Gastroesophageal sphincter (tissue), 4 donors: ENCODE results near the gene ADORA1. TPM values are rescaled to one million over a fixed set of nuclear protein-coding genes. Genes with fewer than 3 reads are reported as not detected.

ENCODE experiments used
- ATAC-seq: fragments of 150-250 bp; one replicate; pipeline ENCODE4 v1.9.1; 2016; ENCODE audit warnings: mild to moderate bottlenecking, moderate library complexity
- H3K27ac ChIP-seq, 4 donors: fragments of 200-600 bp; sonication (generic) in 3 of 4; 1 replicate in 3 of 4; 2 replicates in 1 of 4; pipeline ENCODE4 v1.5.1; 2016 to 2019
- H3K27me3 ChIP-seq: fragments of 200-600 bp; sonication (generic); one replicate; pipeline ENCODE4 v1.5.1; 2019
- H3K36me3 ChIP-seq, 2 donors: fragments of 200-600 bp; sonication (generic); one replicate each; pipeline ENCODE4 v1.5.1; 2019; ENCODE audit warnings: control low read depth in 1 of 2
- H3K4me1 ChIP-seq, 3 donors: fragments of 200-600 bp; sonication (generic); 1 replicate in 2 of 3; 2 replicates in 1 of 3; pipeline ENCODE4 v1.5.1; 2016 to 2019; ENCODE audit warnings: control low read depth in 2 of 3
- H3K4me3 ChIP-seq, 2 donors: fragments of 200-600 bp; sonication (generic); one replicate each; pipeline ENCODE4 v1.5.1; 2019; ENCODE audit warnings: mild to moderate bottlenecking in 1 of 2, moderate library complexity in 1 of 2
- H3K9me3 ChIP-seq, 3 donors: fragments of 200-600 bp; sonication (generic); one replicate each; pipeline ENCODE4 v1.5.1; 2017 to 2019; ENCODE audit warnings: control low read depth in 2 of 3
- CTCF ChIP-seq, 4 experiments: fragments of 200-600 bp in 2 of 4; fragments of 450-650 bp in 2 of 4; sonication (generic) in 1 of 4; IDR thresholded peaks; one replicate each; pipeline ENCODE4 v1.5.1; 2017 to 2019; ENCODE audit warnings: antibody characterized with exemption in 4 of 4, mild to moderate bottlenecking in 2 of 4, moderate library complexity in 2 of 4
- EP300 ChIP-seq: sonication (generic); formaldehyde crosslinking; IDR thresholded peaks from one replicate; pipeline ENCODE4 v1.6.1; 2017; ENCODE audit warnings: antibody characterized with exemption, mild to moderate bottlenecking
- POLR2A ChIP-seq, 2 donors: fragments of 450-650 bp; IDR thresholded peaks; one replicate each; pipeline ENCODE4 v1.6.1; 2017; ENCODE audit warnings: antibody characterized with exemption in 2 of 2, mild to moderate bottlenecking in 2 of 2, moderate library complexity in 1 of 2
- POLR2AphosphoS5 ChIP-seq: sonication (generic); formaldehyde crosslinking; IDR thresholded peaks from one replicate; pipeline ENCODE4 v1.6.1; 2017; ENCODE audit warnings: antibody characterized with exemption
- WGBS, 2 donors: methylation state at CpG; one replicate each; pipeline ENCODE4 v1.1.5; 2018; ENCODE audit warnings: low coverage in 1 of 2; 5-methylcytosine and 5-hydroxymethylcytosine counted together
- total RNA-seq, 4 donors: library from RNA; depleted of rRNA; stranded (reverse); fragments of >200 nt; gene quantifications; one replicate each; pipeline ENCODE4 v1.1.0, GENCODE V29; 2016

The ADORA1 gene
- total RNA-seq, 4 donors from 2014 or later: 0.16 to 2.7 (median 0.33) TPM

- H3K27me3 ChIP-seq: no peaks in the 10 kb centered on the region
- no peaks in the 10 kb centered on the region for H3K4me1 ChIP-seq
- H3K36me3 ChIP-seq: no peaks in the 10 kb centered on the region
- H3K27ac ChIP-seq: no peak overlapping the region
- no peak overlapping the region for H3K4me3 ChIP-seq
- TF ChIP-seq POLR2A (IDR thresholded peaks at IDR 0.05): no peak
- no peak for TF ChIP-seq CTCF (IDR thresholded peaks at IDR 0.05)
- TF ChIP-seq POLR2AphosphoS5: no peak
- no peak for TF ChIP-seq EP300
- WGBS, 2 donors: 81% methylated on average over 1 of the region's 1 CpG; no CpG with 5 or more reads in 1 of the 2 donors
- no peak for ATAC-seq
- peaks cover 0 to 20% (median 0%) of the 10 kb centered on the region in 3 donors for H3K9me3 ChIP-seq
Observed at GRCh38 chr1:203093754-203094410, 33.6 kb upstream of the ADORA1 start.

DNA sequence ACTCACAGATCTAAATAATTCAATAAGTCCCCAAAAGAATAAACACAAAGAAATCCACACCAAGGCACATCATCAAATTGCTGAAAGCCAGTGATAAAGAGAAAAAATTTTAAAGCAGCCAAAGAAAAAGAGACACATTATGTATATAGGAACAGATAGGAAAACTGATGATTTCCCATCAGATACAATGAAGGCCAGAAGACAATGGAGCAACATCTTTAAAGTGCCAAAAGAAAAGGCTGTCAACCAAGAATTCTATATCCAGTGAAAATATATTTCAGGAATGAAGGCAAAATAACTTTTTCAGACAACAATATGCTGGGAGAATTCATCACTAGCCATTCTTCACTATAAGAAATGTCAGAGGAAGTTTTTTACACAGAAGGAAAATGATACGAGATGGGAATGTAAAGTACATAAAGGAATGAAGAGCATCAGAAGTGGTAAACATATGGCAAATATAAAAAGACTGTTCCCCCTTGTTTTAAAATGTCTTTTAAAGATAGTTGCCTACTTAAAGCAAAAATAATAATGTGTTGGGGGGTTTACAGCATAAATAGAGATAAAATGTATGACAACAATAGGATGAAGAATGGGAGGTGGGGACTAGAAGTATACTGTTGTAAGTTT lies 32.4 kb upstream of the ADORA1 start:
- H3K9me3 ChIP-seq: peaks cover 0 to 20% (median 0%) of the 10 kb centered on the region in 3 donors
- H3K4me1 ChIP-seq: no peaks in the 10 kb centered on the region
- H3K36me3 ChIP-seq: no peaks in the 10 kb centered on the region
- peaks cover 5% of the 10 kb centered on the region for H3K27me3 ChIP-seq
- H3K4me3 ChIP-seq: no peak overlapping the region
- TF ChIP-seq CTCF (IDR thresholded peaks at IDR 0.05): no peak
- no peak for TF ChIP-seq POLR2AphosphoS5
- no peak for TF ChIP-seq POLR2A (IDR thresholded peaks at IDR 0.05)
- no peak for TF ChIP-seq EP300
- WGBS, 2 donors: 80 to 100% methylated on average over 1 of the region's 1 CpG
- H3K27ac ChIP-seq: no peak overlapping the region
- no peak for ATAC-seq

GRCh38 chr1:203096566-203096965 lies 31.0 kb upstream of the ADORA1 start:
- Histone ChIP-seq H3K9me3 (peaks cover 0 to 20% (median 0%) of the 10 kb centered on the region in 3 donors), H3K4me3 (no peak overlapping the region), H3K4me1 (no peaks in the 10 kb centered on the region), H3K27me3 (peaks cover 8% of the 10 kb centered on the region), H3K36me3 (no peaks in the 10 kb centered on the region), H3K27ac (no peak overlapping the region)
- no peak for ATAC-seq
- TF ChIP-seq EP300 (no peak), POLR2AphosphoS5 (no peak), POLR2A (IDR thresholded peaks at IDR 0.05) (no peak), CTCF (IDR thresholded peaks at IDR 0.05) (no peak)

- H3K4me3 ChIP-seq: no peak overlapping the region
- H3K4me1 ChIP-seq: no peaks in the 10 kb centered on the region
- 60 to 80% methylated on average over 1 of the region's 1 CpG for WGBS, 2 donors
- H3K36me3 ChIP-seq: no peaks in the 10 kb centered on the region
- TF ChIP-seq CTCF (IDR thresholded peaks at IDR 0.05): no peak
- TF ChIP-seq POLR2AphosphoS5: no peak
- TF ChIP-seq POLR2A (IDR thresholded peaks at IDR 0.05): no peak
- no peak for TF ChIP-seq EP300
- H3K27me3 ChIP-seq: peaks cover 10% of the 10 kb centered on the region
- no peak overlapping the region for H3K27ac ChIP-seq
- no peak for ATAC-seq
- peaks cover 0 to 20% (median 0%) of the 10 kb centered on the region in 3 donors for H3K9me3 ChIP-seq
Observed at GRCh38 chr1:203097001-203097400, 30.5 kb upstream of the ADORA1 start.

DNA sequence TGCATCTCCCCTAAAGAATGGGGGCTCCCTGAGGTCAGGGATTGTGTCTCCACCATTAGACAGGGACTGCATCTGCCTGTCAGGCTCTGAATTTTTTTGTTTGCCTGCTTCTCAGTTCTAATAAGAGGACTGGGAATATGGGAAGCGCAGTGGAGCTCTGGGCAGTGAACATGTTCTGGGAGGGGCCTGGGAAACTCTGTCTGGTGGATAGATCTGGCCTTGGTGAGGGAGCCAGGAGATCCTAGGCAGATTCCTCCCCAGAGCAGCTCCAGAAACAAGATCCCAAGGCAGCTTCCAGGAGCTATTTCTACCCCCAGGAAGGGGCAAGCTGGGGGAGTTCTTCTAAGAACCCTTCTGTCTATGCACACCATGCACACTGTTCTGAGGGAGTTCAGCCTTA lies 29.1 kb upstream of the ADORA1 start:
- no peak for ATAC-seq
- no peak overlapping the region for H3K4me3 ChIP-seq
- H3K4me1 ChIP-seq: no peaks in the 10 kb centered on the region
- TF ChIP-seq CTCF (IDR thresholded peaks at IDR 0.05): no peak
- no peak for TF ChIP-seq POLR2AphosphoS5
- no peak for TF ChIP-seq EP300
- no peak for TF ChIP-seq POLR2A (IDR thresholded peaks at IDR 0.05)
- H3K36me3 ChIP-seq: no peaks in the 10 kb centered on the region
- peaks cover 17% of the 10 kb centered on the region for H3K27me3 ChIP-seq
- H3K9me3 ChIP-seq: peaks cover 0 to 20% (median 0%) of the 10 kb centered on the region in 3 donors
- H3K27ac ChIP-seq: no peak overlapping the region
- no CpG with 5 or more reads among the region's 1 CpG for WGBS, 2 donors
